Measurements from ENCODE around the gene GIMAP8.
A peak's percentile ranks its signal among the peaks of the same experiment; 100 is the strongest.
"Not testable (repeated sequence)": the region's sequence is repeated elsewhere in the genome, so short reads cannot be mapped to it uniquely, and the experiment has no call there.

GIMAP8 gene

DNA sequence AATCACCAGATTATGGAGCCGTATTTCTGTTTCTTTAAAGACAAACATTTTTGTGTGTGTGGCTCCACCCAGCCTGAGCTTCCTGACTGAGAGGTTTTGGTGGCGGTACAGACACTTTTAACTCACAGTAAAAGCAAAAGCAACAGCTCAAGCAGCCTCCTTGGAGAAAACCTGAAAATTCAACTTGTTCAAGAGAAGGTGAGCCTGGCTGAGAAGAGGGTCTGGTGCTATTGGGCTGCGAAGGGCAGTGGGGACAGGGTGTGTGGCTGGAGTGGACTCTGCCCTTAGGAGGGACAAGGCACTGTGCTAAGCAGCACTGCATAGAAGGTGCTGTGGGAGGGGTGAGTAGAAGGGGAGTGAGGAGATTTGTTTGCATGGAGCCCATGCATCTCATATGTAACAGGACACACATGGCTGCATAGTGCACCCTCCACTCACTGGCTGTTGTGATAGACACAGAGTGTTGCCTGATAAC lies 64.4 kb downstream of the GIMAP8 start, which contains the start of gene GIMAP7:
TSS of gene GIMAP7 (plus strand) at position 125 of the 475 bp plus-strand sequence. CDS start 5,103 bp downstream, outside the sequence.
- DNase-seq (ENCODE audit: low spot score): peak; percentile 68

GRCh38 chr7:150515248-150516147 lies 65.1 kb downstream of the GIMAP8 start:
- DNase-seq (ENCODE audit: low spot score): peak; percentile 22

- no peak for DNase-seq (ENCODE audit: low spot score)
Observed at GRCh38 chr7:150516956-150517745, 66.7 kb downstream of the GIMAP8 start.

DNA sequence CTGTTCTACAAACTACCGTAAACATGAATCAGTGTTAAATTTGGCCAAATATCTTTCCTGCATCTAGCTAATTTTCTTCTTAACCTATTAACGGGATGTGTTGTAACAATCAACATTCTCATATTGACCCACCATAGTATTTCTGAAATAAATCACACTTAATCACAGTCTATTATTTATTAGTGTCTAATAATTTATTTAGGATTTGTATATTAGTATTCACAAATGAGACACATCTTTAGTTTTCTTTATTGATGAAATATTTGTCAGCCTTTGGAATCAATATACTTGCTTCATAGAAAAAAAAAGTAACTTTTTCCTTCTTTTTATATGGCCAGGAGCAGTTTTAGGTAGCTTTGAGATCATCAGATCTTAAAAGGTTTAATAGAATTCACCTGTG lies 68.9 kb downstream of the GIMAP8 start:
- no peak for DNase-seq (ENCODE audit: low spot score)

GRCh38 chr7:150520145-150520544 lies 69.7 kb downstream of the GIMAP8 start:
- DNase-seq (ENCODE audit: low spot score): peak; percentile 39

DNA sequence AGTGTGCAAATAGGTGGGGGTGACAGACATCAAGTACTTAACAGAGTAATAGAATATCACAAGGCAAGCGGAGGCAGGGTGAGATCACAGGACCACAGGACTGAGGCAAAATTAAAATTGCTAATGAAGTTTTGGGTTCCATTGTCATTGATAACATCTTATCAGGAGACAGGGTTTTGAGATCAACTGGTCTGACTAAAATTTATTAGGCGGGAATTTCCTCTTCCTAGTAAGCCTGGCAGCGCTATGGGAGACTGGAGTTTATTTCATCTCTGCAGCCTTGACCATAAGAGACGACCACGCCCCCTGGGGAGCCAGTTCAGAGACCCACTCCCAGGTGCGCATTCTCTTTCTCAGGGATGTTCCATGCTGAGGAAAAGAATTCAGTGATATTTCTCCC lies 72.5 kb downstream of the GIMAP8 start:
- DNase-seq (ENCODE audit: low spot score): not testable (repeated sequence)

GRCh38 chr7:150524018-150524417 lies 73.6 kb downstream of the GIMAP8 start:
- DNase-seq (ENCODE audit: low spot score): no peak
